Measurements from ENCODE around the gene ADAMTS2.

Gene ADAMTS2

DNA sequence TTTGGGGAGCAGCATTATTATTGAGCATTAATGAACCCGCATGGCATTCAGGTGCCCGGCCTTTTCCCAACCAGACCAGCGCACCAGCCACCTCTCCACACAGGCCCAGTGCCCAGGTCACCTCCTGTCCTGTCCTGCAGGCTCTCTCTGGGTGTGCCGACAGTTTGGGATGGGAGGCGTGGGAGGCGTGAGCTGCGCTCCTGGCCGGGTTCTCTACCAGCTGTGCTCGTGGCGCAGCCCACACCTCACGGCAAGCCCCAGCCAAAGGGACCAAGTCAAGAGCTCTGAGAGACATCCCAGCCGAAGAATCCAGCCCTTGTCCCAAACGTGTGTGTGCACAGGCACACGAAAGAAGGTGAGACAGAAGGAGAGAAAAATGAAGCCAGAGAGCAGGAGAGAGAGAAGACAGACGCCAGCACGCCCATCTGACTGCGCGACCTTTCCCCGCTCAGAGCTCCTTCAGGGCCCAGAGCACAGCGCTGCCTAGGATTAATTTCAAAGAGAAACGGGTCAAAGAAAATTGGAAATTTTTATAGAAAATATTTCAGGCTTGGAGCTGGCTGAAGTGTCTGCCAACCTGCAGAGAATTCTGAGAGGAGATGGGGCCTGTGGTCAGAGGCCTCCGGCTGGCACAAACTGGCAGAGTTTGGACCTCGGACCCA is 81.7 kb downstream of the ADAMTS2 start:
- DNase-seq: no peak

DNA sequence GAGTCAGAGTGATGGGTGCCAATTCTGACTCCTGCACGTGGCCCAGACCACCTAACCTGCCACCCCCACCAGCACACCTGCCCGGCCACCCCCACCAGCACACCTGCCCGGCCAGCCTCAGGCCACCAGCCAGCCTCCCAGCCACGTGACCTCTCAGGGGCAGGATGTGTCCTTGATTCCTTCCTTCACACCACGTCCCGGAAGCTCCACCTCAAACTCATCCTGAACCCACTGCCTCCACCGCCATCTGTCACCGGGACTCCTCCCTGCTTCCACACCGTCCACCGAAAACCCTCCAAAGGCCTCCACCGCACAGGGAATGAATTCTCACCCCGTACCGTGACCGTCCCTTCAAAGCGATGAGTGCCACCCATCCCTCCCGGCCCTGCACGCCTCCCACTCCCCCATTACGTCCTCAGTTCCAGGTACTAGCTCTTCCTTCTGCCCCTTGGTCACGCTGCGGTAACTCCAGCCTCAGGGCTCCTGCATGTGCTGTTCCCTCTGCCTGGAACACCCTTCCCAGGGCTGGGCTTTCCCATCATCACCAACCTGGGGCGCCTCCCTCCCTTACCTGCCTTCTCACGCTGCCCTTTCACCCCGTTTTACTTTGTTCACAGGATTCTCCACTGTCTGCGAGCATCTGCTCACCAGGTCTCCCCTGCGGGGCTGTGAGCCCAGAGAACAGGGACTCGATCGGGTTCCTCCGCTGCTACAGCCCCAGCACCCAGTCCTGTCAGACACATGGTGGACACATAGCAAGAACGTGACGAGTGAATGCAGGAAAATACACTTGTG is 82.9 kb downstream of the ADAMTS2 start:
- no peak for DNase-seq

- no peak for DNase-seq
Observed at GRCh38 chr5:179261301-179262125, 83.7 kb downstream of the ADAMTS2 start.

DNA sequence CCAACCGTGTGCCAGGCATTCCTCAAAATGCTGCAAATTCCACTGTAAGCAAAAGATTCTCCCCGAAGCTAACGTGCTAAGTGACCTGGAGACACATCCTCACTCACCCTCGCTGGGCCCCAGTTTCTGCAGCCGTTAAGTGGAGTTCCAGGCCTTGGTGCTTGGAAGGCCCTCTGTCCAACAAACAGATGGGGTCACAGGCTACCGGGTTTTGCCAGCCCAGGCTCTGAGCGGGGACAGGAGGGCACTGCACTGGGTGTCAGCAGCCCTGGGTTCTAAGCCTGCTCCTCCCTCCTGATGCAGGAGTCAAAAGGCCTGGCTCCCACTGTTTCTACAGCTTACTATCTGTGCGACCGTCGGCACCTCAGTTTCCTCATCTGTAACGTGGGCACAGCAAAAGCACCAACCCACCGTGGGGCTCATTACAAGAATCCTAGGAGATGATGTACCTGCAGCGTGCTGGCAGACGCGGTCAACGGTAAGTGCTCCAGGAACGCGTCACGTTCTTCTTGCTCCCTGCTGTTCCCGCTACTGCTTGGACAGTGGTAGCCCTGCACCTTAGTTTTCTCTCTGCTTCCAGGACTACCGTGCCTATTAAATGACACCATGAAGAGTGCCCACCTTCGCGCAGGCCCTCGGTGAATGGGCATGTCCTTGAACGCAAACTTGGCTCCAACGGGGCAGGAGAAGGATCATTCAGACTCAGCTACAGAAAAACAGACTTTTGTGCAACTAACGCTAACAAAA is 84.8 kb downstream of the ADAMTS2 start:
- no peak for DNase-seq

DNA sequence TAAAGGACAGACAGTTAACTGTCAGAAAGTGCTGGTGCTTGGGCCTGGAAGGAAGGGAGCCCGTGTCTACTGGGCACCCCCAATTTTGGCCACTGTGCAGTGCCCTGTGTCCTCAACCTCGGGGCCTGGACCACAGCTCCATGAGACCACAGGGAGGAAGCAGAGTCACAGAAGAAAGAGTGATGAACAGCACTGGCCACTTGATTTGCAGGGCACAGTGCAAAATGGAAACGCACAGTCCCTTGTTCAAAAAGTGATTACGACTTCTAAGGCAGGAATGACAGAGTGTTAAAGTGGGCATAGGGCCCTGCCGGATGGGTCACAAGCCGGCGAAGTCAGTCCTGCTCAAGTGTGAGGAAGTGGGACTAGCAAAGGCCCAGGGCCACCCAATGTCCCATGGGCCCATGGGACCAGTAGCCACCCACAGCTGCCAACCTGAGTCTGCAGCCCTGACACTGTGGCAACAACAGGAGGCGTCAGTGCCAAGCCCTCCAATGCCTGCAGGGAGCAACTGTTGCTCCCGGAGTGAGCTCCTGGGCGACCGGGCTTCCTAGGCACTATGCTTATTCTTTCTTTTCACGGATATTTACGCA is 85.4 kb downstream of the ADAMTS2 start:
- DNase-seq: no peak

DNA sequence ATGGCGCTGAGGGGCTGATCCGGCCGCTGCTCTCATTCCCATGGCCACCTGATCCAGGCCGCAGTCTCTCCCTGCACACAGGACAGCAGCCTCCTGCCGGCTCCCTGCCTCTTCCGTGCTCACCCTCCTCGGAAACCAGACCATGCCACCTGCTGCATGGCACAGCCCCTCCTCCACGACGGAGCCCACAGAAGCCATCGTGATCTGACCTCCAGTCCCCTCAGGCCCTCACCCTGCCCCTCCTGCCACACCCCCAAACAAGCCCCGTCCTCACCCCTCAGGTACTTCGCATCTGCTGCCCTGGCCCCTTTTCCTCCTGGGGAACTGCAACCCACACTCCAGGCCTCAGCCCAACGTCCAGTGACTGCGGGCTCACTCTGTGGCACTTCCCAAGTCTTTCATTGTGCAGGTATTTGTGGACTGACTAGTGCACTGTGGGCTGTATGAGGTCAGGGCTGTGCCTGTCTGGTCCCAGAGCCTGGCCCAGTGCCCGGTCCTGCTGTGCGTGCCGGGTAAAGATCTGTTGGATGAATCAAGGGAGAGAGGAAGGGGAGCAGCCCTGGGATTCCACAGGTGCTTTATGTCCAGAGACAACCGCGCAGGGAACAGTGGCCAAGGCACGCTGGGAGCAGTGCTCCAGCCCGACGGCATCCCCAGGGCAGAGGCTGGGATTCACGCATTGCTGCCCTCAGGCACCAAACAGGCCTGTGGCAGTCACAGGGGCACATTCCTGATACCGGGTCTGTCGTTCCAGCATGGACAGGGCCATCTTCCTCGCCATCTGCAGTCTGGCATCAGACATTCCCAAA is 86.1 kb downstream of the ADAMTS2 start:
- DNase-seq: no peak

- DNase-seq: no peak
Observed at GRCh38 chr5:179258001-179258921, 87.0 kb downstream of the ADAMTS2 start.

GRCh38 chr5:179257176-179257682 is 88.0 kb downstream of the ADAMTS2 start:
- no peak for DNase-seq

DNA sequence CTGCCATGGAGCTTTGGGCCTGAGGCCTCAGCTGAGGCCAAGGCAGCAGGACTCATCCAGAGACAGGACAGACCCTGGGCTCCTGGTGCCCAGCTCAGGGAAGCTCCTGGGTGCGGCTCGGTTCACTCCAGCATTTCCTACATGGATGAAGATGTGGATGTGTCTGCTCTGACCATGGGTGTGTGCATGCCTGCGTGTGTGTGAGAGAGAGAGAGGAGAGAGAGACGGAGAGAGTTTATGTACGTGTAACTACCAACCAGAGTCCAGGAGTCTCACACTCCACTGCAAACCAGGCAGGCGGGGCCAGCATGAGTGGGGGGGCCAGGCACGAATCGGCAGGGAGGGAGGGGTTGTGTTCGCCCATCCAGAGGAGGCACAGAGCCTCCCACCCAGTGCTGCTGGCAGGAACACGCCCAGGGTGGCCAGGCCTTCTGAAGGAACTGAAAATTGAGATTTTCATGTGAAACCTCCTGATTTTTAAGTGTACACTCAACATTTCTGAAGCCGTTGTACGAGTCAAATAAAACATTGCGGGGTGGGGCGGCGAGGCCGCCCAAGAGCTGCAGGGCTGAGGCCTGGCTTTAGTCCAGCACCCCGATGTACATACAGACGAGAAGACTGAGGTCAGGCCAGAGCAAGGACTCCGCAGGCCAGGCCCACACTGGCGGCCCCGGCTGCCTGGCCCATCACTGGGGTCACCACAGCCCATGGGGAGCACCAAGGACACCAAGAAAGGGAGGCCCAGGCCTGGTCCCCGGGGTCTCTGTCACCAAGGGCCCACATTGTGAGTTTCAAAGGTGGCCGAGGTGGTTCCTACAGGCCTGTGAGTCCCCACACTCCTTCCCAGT is 88.7 kb downstream of the ADAMTS2 start:
- DNase-seq: no peak

DNA sequence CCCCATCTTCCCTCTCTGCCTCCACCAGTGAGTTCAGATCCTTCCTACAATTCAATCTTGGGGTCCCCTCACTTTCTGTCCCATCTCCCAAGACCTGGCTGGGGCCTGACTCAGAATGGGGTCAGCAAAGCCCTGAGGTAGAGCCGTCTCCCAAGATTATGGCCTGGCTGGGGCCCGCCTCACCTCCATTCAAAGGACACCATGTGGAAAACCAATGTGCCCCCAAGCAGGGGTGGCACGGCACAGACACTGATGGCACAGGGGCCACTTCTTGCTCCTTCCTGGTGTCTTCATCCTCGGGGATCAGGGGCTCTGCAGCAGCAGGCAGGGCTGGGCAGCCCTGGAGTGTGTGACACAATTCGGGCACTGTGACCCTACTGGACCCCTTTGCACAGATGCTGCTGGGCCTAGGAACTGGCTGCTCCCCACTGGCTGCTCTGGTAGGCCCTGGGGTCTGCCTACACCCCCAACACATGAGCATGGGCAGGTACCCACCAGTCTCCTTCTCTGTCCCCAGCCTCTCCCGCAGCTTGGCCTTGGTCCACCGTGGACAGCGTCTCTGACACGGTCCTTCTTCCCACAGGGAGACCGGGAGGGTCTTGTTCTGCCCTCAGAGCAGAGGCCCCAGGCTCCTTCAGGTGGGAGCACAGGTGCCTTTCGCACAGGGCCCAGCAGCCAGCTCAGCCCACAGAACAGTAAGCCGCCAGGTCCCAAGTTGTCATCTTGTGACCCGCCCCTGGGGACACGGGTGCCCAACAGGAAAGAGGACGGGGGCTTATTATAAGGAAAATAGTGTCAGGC is 89.5 kb downstream of the ADAMTS2 start:
- no peak for DNase-seq

DNA sequence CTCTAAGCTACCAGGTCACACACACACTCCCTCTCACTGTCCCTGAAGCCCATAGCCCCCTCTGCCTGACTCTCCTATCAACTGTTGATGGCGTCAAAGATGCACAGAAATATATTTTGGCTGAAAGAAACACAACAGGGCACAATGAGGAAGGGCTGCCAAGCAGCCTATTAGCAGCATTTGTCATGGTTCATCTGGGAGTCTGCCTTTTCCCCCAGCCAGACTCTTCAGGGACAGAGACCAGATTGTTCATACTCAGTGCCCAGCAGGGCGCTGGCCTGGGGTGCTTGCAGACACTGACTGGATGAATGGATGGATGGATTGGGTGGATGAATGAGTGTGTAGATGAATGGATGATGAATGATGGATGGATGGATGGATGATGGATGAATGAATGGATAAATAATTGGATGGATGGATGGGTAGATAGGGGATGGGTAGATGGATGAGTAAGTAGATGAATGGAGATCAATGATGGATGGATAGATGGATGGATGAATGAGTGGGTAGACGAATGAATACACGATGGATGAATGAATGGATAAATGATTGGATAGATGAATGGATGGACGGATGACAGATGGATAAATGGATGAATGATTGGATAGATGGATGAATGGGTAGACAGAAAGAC is 90.5 kb downstream of the ADAMTS2 start:
- no peak for DNase-seq

- no peak for DNase-seq
Observed at GRCh38 chr5:179253730-179254129, 91.5 kb downstream of the ADAMTS2 start.

DNA sequence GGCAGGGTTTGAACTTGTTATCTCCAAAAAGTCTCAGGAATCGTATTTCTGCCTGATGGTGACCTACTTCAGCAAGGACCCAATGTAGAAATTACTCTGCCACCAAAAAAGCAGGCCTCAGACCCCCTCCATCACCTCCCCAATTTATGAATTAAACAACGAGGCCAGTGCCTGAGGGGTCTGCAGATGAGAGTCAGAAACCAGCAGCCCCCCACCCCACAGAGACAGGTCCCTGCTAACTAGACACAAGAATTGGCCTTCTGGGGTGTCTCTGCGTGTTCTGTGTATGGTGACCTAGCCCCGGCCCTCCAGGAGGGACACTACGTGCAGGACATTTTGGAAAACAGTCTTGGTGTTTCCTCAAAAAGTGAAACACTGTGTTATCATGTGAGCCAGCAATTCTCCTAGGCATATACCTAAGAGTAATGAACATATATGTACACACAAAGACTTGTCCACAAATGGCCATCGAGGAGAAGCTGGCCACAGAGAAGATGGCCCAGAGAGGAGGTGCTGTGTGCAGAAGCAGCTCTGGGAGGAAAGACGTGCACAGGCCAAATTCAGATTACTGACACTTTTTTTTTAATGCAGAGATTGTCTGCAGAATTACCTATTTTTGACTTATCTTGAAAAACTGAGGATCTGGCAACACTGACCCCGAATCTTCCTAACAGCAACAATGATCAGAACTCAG is 93.8 kb downstream of the ADAMTS2 start:
- no peak for DNase-seq

DNA sequence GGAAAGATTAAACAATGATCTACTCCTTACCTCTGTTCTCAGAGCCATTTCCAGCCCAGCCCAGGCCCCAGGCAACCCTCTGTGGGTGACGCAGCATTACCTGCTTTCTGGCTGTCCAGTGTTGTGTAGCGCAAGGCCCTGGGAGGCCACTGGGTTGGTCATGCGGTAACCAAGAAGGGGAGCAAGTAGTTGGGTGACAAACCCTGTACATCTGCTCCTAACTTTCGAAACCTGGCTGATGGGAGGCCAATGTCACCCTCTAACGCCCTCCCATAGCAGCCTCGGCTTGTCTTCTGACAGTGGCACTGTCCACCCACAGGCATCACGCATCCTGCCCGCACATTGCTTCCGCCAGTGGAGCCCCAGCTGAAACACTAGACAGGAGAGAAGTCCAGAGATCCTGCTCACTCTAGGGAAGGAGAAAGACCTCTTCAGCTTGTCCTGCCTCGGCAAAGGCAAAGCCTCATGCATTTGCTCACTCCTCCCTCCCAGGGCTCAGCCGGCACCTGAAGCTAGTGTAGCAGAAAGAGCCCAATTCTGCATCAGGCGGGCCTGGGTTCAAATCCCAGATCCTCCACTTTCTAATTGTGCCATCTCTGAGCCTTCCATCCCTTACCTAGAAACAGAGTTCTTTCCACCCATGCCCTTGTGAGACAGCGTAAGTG is 94.6 kb downstream of the ADAMTS2 start:
- no peak for DNase-seq

DNA sequence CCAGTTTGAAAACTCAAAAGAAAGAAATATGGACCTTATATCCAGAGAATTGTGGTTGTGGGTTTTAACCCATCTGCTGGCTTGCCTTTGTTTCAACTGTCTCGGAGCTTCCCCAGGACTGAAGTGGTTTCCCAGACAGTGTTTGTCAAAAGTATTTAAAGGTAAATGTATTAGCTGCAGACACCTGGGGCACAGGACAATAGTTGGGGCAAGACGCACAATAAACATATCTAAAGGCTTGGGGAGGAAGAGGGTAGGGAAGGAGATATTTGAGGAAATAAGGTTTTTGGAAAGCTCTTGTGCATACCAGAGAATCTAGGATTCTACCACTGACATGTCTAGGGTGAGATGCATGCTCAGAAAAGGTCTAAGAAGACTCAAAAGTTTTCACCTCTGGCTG is 99.0 kb downstream of the ADAMTS2 start:
- no peak for DNase-seq

- no peak for DNase-seq
Observed at GRCh38 chr5:179245031-179245430, 100.2 kb downstream of the ADAMTS2 start.

GRCh38 chr5:179244044-179244443 is 101.2 kb downstream of the ADAMTS2 start:
- DNase-seq: no peak

All from inflammatory macrophage treated with lipopolysaccharide for 1 hour (primary cell).